Panc1 (cell line): ENCODE results near the gene MACC1. TPM values are rescaled to one million over a fixed set of nuclear protein-coding genes. Genes with fewer than 3 reads are reported as not detected.
"Not testable (repeated sequence)": the region's sequence is repeated elsewhere in the genome, so short reads cannot be mapped to it uniquely, and the experiment has no call there.

Source experiments
- ATAC-seq: fragments of 200-7000 bp; cut with Tn5 transposase; 2 replicates; pipeline ENCODE4 v1.9.1; 2020; ENCODE audit warnings: mild to moderate bottlenecking, moderate library complexity
- BruUV-seq: library from RNA; stranded (reverse); fragments of 400-500 nt; replicated peaks from 2 replicates; lab custom pipeline; 2021; lab: Mats Ljungman, UMichigan
- CTCF ChIA-PET: fragments of 300-600 bp; sonication (Branson Sonifier 250); formaldehyde crosslinking; loops from one replicate; lab custom pipeline; 2022; ENCODE audit warnings: antibody characterized with exemption; lab: Charles Lee
- POLR2A ChIA-PET: fragments of 300-600 bp; sonication (Branson Sonifier 250); formaldehyde crosslinking; loops from one replicate; lab custom pipeline; 2022; ENCODE audit warnings: antibody characterized with exemption; lab: Charles Lee
- DNase-seq: peaks from one replicate; pipeline ENCODE4 v3.0.0-alpha.2; 2010; ENCODE audit warnings: low read depth, low spot score
- H3K27ac ChIP-seq: 2 replicates; pipeline ENCODE4 v1.5.1; 2011; ENCODE audit warnings: mild to moderate bottlenecking, low read length, inconsistent platforms
- H3K27me3 ChIP-seq: fragments of 200-500 bp; sonication (Bioruptor generic); 2 replicates; pipeline ENCODE4 v1.6.0; 2014; ENCODE audit warnings: low read length, inconsistent platforms; ENCODE audit not compliant: control insufficient read depth, insufficient read depth
- H3K36me3 ChIP-seq: fragments of 200-500 bp; sonication (Bioruptor generic); 2 replicates; pipeline ENCODE4 v1.5.1; 2014; ENCODE audit warnings: inconsistent platforms, mild to moderate bottlenecking, low read length, moderate library complexity; ENCODE audit not compliant: control insufficient read depth, insufficient read depth
- H3K4me1 ChIP-seq: 2 replicates; pipeline ENCODE4 v1.5.1; 2011; ENCODE audit warnings: inconsistent platforms, mild to moderate bottlenecking, low read length, moderate library complexity; ENCODE audit not compliant: control insufficient read depth, insufficient read depth
- H3K4me3 ChIP-seq, 2 experiments: 2 replicates each; pipeline ENCODE4 v1.5.1; 2011 to 2012; ENCODE audit warnings: low read depth in 2 of 2, low read length in 2 of 2, mild to moderate bottlenecking in 2 of 2, inconsistent platforms in 1 of 2, moderate library complexity in 1 of 2
- H3K9me3 ChIP-seq: fragments of 200-500 bp; sonication (Bioruptor generic); 2 replicates; pipeline ENCODE4 v1.5.1; 2014; ENCODE audit warnings: low read depth, mild to moderate bottlenecking, inconsistent platforms, low read length, moderate library complexity; ENCODE audit not compliant: control insufficient read depth, insufficient read depth
- POLR2AphosphoS5 ChIP-seq: IDR thresholded peaks from 2 replicates; pipeline ENCODE4 v1.6.1; 2012; ENCODE audit warnings: mild to moderate bottlenecking, low read depth, low read length, moderate library complexity
- SIN3A ChIP-seq: IDR thresholded peaks from 2 replicates; pipeline ENCODE4 v1.6.1; 2012; ENCODE audit warnings: low read depth, mild to moderate bottlenecking, low read length, moderate library complexity, borderline replicate concordance; ENCODE audit not compliant: insufficient read depth
- TCF7L2 ChIP-seq: IDR thresholded peaks from 2 replicates; pipeline ENCODE4 v1.6.1; 2011; ENCODE audit warnings: mild to moderate bottlenecking, low read depth, low read length, inconsistent platforms
- in situ Hi-C: cut with HindIII; loops from 2 replicates; pipeline ENCODE4 v1.10.0; 2016; ENCODE audit warnings: low sequenced_read_pairs, low pct_unique_long_range_greater_than_20kb
- intact Hi-C: fragments of 100-400 bp; cut with micrococcal nuclease; formaldehyde crosslinking; loops from one replicate; pipeline ENCODE4 v1.10.0; 2022; ENCODE audit not compliant: unreplicated experiment
- total RNA-seq: library from RNA; stranded (reverse); gene quantifications from one replicate; pipeline ENCODE4 v1.2.1, GENCODE V29; 2021; ENCODE audit not compliant: unreplicated experiment
- TF ChIP-seq, protein P1 (sequence below), 2 experiments: IDR thresholded peaks; 2 replicates each; pipeline ENCODE4 v1.6.1; 2011 to 2012; ENCODE audit warnings: low read depth in 2 of 2, control low read depth in 1 of 2, low read length in 1 of 2, mild to moderate bottlenecking in 1 of 2, moderate library complexity in 1 of 2; ENCODE audit not compliant: insufficient read depth in 1 of 2
- TF ChIP-seq, protein P2 (sequence below): fragments of 450-650 bp; IDR thresholded peaks from 2 replicates; pipeline ENCODE4 v1.5.1; 2017; ENCODE audit warnings: mild to moderate bottlenecking

MACC1 gene
- total RNA-seq, 1 experiment from 2014 or later = 0.08 TPM

DNA sequence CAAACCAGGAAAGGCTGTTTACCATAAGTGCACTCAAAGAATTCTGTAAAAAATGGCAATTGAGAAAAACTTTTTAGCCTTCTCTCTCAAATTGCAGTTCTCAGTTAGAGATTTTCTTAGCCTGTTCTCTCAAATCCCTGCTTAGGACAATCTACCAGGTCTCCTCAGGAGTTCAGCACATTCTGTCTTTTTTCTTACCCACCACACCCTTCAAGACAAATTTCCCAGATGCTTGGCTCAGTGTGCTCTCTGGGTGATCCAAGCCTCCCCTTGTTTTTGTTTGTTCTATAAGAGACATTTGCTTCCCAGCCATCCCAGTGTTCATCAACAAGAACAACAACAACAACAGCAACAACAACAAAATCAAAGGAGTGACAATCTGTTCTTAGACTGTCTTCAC is 87.3 kb downstream of the MACC1 start:
- CTCF ChIA-PET = no interaction called here
- POLR2A ChIA-PET = no interaction called here

GRCh38 chr7:20128001-20128400 is 89.2 kb downstream of the MACC1 start:
- DNase-seq = no peak
- TF ChIP-seq, protein P1, sequence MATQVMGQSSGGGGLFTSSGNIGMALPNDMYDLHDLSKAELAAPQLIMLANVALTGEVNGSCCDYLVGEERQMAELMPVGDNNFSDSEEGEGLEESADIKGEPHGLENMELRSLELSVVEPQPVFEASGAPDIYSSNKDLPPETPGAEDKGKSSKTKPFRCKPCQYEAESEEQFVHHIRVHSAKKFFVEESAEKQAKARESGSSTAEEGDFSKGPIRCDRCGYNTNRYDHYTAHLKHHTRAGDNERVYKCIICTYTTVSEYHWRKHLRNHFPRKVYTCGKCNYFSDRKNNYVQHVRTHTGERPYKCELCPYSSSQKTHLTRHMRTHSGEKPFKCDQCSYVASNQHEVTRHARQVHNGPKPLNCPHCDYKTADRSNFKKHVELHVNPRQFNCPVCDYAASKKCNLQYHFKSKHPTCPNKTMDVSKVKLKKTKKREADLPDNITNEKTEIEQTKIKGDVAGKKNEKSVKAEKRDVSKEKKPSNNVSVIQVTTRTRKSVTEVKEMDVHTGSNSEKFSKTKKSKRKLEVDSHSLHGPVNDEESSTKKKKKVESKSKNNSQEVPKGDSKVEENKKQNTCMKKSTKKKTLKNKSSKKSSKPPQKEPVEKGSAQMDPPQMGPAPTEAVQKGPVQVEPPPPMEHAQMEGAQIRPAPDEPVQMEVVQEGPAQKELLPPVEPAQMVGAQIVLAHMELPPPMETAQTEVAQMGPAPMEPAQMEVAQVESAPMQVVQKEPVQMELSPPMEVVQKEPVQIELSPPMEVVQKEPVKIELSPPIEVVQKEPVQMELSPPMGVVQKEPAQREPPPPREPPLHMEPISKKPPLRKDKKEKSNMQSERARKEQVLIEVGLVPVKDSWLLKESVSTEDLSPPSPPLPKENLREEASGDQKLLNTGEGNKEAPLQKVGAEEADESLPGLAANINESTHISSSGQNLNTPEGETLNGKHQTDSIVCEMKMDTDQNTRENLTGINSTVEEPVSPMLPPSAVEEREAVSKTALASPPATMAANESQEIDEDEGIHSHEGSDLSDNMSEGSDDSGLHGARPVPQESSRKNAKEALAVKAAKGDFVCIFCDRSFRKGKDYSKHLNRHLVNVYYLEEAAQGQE (IDR thresholded peaks at IDR 0.05; ENCODE audit: insufficient read depth in 1 of 2, low read depth in 2 of 2, low read length in 1 of 2) = no peak
- TF ChIP-seq, protein P2, sequence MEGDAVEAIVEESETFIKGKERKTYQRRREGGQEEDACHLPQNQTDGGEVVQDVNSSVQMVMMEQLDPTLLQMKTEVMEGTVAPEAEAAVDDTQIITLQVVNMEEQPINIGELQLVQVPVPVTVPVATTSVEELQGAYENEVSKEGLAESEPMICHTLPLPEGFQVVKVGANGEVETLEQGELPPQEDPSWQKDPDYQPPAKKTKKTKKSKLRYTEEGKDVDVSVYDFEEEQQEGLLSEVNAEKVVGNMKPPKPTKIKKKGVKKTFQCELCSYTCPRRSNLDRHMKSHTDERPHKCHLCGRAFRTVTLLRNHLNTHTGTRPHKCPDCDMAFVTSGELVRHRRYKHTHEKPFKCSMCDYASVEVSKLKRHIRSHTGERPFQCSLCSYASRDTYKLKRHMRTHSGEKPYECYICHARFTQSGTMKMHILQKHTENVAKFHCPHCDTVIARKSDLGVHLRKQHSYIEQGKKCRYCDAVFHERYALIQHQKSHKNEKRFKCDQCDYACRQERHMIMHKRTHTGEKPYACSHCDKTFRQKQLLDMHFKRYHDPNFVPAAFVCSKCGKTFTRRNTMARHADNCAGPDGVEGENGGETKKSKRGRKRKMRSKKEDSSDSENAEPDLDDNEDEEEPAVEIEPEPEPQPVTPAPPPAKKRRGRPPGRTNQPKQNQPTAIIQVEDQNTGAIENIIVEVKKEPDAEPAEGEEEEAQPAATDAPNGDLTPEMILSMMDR = no peak
- TF ChIP-seq SIN3A (no peak), TCF7L2 (no peak), POLR2AphosphoS5 (no peak)
- intact Hi-C loops = no loop called here
- no TSS peak for BruUV-seq
- ATAC-seq = no peak
- H3K4me3 ChIP-seq = no peak overlapping the region
- ChIA-PET POLR2A (no interaction called here), CTCF (no interaction called here)
- no peaks in the 10 kb centered on the region for H3K36me3 ChIP-seq
- H3K27ac ChIP-seq = no peak overlapping the region
- H3K9me3 ChIP-seq = no peaks in the 10 kb centered on the region
- no peaks in the 10 kb centered on the region for H3K4me1 ChIP-seq
- no peaks in the 10 kb centered on the region for H3K27me3 ChIP-seq
- in situ Hi-C loops = no loop called here

More for the DNA sequence above, 87.3 kb downstream of the MACC1 start:
- no peak overlapping the region for H3K27ac ChIP-seq
- H3K9me3 ChIP-seq = no peaks in the 10 kb centered on the region
- BruUV-seq = no TSS peak
- intact Hi-C loops (no loop called here), in situ Hi-C loops (no loop called here)
- TF ChIP-seq TCF7L2 (no peak), POLR2AphosphoS5 (no peak), SIN3A (no peak)
- TF ChIP-seq, protein P2 = no peak
- TF ChIP-seq, protein P1 (IDR thresholded peaks at IDR 0.05; ENCODE audit: insufficient read depth in 1 of 2, low read depth in 2 of 2, low read length in 1 of 2) = no peak
- DNase-seq (no peak), ATAC-seq (no peak)
- no peaks in the 10 kb centered on the region for H3K27me3 ChIP-seq
- no peak overlapping the region for H3K4me3 ChIP-seq
- no peaks in the 10 kb centered on the region for H3K4me1 ChIP-seq
- no peaks in the 10 kb centered on the region for H3K36me3 ChIP-seq

GRCh38 chr7:20126060-20126459 is 91.1 kb downstream of the MACC1 start:
- intact Hi-C loops, H3K4me1 ChIP-seq, POLR2A ChIA-PET, H3K27me3 ChIP-seq, in situ Hi-C loops, DNase-seq, H3K4me3 ChIP-seq, H3K27ac ChIP-seq, CTCF ChIA-PET, H3K9me3 ChIP-seq, H3K36me3 ChIP-seq, ATAC-seq, BruUV-seq: not testable (repeated sequence)

DNA sequence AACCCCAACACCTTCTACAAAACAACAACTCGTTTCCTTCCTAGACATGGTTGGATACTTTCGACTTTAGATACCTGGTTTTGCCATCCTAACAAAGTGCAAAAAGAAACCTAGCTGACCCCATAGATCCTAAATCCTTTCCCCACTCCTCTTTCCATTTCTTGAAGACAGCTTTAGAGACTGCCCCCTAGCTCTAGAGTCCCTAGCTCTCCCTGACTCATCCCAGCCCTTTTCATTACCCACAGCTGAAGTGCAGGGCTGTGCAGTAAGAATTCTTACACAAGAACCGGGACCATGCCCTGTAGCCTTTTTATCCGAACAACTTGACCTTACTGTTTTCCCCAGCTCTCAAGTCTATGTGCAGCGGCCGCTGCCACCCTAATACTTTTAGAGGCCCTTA is 93.1 kb downstream of the MACC1 start:
- in situ Hi-C loops, POLR2A ChIA-PET: not testable (repeated sequence)

More for the DNA sequence above, 93.1 kb downstream of the MACC1 start:
- CTCF ChIA-PET, H3K4me3 ChIP-seq, intact Hi-C loops, H3K27me3 ChIP-seq, DNase-seq, H3K9me3 ChIP-seq, ATAC-seq, BruUV-seq, H3K27ac ChIP-seq, H3K4me1 ChIP-seq, H3K36me3 ChIP-seq: not testable (repeated sequence)
